HG03457 (cell line): ENCODE measurements around the gene KDM6B.

Experiments used
- ATAC-seq: cut with Tn5 transposase; IDR thresholded peaks from one replicate; pipeline ENCODE4 v1.9.1; 2021; ENCODE audit warnings: moderate number of reproducible peaks; ENCODE audit not compliant: unreplicated experiment

KDM6B gene

DNA sequence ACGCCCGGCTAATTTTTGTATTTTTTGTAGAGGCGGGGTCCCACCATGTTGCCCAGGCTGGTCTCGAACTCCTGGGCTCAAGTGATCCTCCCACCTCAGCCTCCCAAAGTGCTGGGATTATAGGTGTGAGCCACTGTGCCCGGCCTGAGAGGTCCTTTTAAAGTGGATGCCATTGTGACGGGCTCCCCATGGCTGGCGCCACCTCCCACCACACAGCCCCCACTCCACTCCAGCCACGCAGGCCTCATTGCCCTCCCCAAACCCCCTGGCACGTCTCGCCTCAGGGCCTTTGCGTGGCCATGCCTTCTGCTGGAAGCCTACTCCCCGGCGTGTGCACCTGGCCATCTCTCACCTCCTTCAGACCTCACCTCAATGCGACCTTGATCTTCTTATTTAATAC lies 11.9 kb upstream of the KDM6B start:
- no peak for ATAC-seq

DNA sequence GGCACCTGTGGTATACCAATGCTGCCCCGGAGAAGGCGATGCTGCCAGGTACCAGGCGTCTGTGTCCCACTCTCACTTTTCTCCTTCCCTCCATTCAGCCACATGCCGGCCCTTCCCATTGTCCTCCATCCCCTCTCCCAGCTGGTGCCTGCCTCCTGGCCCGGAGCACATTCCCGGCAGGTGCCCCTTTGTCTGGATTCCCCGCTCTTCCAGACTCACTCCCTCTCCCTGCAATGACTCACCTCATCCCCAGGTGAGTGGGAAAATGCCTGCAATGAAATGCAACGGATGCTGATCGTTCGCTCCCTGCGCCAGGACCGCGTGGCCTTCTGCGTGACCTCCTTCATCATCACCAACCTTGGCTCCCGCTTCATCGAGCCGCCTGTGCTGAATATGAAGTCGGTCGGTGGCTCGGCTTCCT lies 10.4 kb upstream of the KDM6B start:
- no peak for ATAC-seq

DNA sequence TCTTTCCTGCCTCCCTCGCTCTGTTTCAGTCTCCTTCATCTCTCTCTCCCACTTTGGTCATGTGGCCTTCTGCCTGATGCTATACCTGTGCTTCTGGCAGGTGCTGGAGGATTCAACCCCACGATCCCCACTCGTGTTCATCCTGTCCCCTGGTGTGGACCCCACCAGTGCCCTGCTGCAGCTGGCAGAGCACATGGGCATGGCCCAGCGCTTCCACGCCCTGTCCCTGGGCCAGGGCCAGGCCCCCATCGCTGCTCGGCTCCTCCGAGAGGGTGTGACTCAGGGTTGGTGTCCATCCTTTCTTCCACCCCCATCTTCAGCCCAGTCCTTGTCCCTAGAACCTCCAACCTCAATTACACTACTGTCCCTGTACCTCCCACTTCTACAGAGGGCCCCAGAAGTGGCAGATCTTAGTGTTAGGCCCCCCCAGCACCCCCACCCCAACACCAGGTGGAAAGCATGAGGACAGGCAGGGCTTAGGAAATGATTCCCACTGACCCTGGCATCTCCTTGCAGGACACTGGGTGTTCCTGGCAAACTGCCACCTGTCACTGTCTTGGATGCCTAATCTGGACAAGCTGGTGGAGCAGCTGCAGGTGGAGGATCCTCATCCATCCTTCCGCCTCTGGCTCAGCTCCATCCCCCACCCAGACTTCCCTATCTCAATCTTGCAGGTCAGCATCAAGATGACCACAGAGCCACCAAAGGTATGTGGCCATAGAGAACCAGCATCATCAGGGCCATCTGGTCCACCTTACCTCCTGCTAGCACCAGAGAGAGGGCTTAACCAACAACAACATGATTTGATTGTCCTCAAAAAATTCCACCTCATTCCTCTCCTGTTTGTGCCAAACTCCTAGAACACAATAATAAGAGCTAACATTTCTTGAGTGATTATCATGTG lies 9.7 kb upstream of the KDM6B start:
- ATAC-seq, result no peak

DNA sequence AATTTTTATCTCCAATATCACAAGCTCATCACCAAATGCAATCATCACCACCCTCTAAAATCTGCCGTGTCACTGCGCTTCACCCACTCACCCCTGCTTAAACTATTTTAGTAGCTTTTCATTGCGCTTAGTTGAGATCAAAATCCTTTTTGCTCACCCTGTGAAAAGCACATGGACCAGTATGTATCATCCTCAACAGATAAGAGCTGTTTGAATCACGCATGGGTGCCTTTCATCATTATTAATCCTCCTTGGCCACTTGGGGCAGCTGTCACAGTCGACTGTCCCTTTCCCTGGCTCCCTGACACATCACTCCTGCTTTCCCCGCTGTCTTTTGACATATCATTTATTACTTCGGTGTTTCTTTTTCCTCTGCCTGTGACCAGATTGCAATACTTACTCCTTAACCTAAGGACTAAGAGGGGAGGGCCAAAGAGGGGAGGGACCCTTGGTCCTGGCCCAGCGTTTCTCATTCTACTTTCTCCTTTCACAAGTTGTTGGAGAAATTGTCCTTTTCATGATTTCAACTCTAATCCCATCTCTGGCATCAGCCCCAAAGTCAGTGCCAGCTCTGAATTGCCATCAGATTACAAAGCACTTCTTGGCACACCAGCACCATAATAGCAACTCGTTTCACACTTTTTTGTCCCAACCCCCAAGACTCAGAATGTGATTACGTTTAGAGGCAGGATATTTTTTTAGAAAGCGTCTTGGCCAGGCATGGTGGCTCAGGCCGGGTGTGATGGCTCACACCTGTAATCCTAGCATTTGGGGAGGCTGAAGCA lies 8.6 kb upstream of the KDM6B start:
- no peak for ATAC-seq

DNA sequence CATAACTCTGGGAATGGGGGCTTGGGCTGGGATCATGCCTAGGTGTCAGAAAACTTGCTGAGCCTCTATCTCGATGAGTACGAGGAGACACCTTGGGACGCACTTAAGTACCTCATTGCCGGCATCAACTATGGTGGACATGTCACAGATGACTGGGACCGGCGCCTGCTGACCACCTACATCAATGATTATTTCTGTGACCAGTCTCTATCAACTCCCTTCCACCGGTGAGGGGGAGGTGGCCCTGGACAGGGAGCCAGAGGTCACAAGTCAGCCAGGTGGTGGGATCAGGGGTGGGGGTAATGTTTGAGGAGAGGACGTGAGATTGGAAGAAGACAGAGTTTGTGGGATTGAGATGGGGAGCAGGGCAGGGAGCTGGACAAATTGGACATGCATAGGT lies 3.4 kb upstream of the KDM6B start:
- ATAC-seq, result no peak

DNA sequence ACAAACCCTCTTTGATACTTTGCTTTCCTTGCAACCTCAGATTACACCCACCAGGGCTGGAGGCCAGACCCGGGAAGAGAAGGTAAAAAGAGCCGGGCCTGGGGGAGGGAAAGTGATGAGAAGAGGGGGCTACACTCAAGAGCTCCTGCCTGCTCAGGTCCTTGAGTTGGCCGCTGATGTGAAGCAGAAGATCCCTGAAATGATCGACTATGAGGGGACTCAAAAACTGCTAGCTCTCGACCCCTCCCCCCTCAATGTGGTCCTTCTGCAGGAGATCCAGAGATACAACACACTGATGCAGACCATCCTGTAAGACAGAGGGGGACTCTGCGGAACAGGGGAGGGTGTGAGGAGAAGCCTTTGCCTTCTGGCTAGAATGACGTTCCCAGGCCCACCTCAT lies 2.8 kb upstream of the KDM6B start:
- ATAC-seq, result no peak

DNA sequence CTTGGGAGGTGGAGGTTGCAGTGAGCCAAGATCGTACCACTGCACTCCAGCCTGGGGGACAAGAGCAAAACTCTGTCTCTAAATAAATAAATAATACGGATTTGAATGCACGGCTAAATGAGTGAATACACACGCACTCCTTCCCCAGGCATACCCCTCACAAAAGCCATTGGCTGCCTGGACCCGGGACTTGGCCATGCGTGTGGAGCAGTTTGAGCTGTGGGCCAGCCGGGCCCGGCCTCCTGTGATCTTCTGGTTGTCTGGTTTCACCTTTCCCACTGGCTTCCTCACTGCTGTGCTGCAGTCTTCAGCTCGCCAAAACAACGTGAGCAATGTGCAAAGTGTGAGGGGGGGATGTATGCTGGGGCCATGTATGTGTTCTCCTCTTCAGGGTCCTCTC lies 1.6 kb upstream of the KDM6B start:
- ATAC-seq, result no peak

DNA sequence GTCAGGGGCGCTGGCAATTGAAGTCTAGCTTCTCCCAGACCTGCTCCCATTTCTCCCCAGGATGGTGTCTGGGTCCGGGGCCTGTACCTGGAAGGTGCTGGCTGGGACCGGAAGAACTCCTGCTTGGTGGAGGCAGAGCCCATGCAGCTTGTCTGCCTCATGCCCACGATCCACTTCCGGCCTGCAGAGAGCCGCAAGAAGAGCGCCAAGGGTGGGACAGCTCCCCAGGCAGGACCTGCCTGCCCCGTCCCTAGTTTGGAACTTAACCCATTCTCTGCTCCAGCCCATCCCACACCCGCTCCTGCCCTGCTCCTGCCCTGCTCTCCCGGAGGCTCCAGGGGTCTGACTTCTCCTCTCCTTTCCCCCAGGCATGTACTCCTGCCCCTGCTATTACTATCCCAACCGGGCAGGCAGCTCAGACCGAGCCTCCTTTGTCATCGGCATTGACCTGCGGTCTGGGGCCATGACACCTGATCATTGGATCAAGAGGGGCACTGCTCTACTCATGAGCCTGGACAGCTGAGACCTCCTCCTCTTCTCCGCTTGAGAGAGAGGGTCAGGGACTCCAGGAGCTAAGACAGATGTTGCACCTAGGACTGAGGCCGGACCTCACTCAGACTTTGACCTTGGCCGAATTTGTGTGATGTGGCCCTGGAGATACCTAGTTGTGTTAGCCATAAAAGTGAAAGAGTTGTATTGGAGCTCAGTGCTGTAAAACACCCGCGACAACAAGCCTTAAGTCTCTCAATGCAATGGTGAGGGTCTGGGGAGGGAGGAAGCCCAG lies 814 bp upstream of the KDM6B start:
- ATAC-seq, result no peak

DNA sequence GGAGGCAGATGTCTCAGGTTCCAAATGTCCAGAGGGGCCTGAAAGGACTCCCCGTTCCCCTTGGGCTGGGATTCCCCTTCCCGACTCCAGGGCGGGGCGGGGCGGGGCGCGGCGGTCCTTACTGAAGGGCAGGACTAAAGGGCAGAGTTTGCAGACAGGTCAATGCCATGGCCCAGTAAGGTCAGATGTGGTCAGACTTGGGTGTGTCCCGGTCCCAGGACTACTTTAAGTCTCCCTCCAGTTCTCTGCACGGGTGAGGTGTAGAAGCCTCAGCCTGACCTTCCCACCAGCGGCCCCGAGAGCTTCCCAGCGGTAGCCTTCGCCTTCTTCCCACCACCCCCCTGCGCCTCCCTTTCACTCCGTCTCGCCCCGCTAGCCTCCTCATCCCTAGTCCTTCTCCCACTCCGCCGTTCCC lies 532 bp downstream of the KDM6B start:
- ATAC-seq, result no peak

DNA sequence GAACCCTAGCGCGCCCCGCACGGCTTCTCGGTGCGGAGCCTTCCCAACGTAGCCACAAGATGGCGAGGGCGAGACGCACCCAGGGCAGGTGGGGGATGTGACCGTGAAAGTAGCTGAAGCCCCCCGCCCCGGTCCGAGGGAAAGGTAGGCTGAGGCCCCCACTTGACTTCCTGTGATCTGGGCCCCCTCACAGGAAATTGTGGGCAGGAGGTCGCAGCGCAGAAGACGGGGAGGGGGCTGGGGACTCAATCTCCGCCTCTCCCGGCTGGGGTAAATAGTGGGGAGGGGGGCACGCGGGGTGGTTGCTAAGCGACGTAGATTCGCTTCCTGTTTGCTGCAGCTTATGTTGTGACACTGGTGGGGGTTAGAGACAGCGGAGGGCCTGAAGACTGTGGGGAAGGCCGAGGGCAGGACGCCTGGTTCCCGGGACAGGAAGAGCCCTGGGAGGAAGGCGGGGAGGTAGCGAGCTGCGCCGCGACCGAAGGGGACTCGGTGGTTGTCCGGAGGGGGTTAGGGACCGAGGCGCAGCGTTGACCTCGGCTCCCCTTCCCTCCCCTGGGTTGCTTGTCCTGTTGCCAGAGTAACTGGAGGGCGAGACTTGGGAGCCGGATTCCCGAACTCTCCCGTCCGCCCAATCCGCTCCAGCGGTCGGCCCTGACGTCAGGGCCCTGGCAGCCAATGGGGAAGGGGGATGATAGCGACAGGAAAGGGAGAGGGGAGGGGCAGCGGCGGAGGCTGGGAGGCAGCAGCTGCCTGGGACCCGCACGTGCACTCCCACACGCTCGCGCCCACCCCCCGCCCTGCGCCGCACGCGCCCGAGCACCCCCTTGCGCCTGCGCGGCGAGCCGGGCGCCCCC lies 1.2 kb downstream of the KDM6B start:
- ATAC-seq, result peak; percentile 38

DNA sequence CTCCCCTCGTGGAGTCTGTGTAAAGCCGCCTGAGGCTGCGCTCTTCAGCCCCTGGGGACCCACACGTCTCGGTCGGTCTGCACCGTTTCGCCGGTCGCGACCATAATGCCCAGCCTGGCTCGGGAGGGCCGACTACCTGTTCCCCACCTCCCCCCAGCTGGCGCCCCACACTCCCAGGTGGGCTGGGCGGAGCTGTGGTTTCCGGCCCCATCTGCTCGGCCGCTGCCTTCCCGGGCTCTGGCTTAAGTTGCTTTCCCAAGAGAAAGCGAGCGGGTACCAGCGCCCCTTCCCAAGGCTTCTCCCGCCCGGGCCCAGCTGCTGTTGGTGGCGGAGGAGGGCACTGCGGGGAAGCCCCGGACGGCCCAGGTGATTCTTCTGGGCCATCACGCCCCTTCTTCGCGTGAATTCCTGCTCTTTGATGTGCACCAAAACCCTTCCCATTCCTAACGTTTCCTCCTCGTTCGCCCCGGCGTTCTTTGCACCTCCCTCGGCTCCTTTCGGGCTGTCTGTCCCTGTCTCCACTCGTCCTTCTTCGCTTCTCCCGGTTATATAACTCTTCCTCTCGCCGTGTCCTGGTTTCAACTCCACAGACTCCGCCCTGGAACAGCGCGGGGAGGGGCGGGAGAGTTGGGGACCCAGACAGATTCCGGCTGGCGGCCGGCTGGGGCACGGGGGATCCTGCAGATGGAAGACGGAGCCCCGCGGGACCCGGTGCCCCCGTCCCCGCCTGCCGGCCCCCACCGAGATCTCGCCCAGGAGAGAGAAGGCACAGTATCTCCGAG lies 2.0 kb downstream of the KDM6B start:
- peak; percentile 17 for ATAC-seq

DNA sequence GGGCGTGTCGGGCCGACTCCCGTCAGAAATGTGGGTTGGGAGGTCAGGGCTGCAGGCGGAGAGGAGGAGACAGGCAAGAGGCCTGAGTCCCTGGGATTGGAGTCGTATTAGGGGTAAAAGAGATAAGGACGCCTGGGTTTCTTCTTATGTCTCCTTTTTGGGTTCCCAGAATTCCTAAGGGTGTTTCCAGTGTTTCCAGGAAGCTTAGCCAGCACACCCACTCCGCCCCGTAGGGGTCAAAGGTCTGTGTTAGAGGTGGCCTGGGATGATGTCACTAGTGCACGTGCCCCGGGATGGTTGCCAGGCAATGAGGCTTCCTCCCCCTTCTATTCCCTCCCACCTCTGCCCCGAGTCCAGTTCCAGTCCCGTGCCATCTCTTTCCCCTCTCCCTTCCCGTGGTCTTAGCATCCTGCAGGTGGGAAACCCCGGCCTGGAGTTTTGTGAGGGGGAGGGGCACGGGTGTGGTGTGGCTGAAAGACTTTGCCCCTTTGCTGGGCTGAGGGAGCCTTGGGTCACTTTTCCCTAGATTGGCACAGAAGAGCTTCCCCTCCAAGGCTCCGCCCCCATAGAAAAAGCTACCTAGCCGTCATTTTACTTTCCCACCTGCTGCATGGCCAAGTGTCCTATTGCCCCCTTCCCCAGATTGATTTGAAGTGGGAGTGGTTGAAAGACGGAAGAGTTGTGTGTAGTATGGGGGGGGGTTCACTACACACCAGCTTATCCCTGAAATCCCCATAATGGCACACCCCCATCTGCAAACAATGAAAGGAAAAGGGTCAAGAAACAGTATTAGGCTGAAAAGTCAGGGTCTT lies 2.8 kb downstream of the KDM6B start:
- ATAC-seq, result no peak

DNA sequence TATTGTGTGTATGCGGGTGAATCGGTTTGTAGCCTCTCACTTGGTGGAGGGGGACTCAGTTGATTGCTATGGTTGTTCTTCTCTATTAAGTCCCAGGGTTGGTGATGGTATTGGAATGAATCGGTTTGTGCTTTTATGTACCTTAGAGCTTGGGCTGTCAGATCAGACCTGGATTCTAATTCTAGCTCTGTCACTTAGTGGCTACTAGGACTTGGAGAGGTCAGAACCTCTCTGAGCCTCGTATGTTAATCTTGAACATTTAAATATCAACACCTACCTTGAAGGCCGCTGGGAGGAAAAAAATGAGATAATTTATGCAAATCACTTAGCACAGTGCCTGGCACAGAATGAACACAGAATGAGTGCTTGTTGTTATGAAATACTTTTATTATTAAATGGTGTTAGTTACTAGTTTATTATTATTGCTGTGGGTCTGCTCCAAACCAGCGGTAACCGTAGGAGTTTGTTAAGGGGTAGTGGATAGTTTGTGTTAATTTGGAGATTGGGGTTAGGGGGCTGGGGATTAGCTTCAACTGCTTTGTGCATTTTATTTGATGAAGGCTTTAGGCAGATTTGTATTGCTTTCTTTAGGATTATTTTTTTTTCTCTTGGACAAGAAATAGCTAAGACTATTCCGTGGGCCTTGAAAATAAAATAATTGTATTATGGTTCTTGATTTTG lies 3.5 kb downstream of the KDM6B start:
- no peak for ATAC-seq

DNA sequence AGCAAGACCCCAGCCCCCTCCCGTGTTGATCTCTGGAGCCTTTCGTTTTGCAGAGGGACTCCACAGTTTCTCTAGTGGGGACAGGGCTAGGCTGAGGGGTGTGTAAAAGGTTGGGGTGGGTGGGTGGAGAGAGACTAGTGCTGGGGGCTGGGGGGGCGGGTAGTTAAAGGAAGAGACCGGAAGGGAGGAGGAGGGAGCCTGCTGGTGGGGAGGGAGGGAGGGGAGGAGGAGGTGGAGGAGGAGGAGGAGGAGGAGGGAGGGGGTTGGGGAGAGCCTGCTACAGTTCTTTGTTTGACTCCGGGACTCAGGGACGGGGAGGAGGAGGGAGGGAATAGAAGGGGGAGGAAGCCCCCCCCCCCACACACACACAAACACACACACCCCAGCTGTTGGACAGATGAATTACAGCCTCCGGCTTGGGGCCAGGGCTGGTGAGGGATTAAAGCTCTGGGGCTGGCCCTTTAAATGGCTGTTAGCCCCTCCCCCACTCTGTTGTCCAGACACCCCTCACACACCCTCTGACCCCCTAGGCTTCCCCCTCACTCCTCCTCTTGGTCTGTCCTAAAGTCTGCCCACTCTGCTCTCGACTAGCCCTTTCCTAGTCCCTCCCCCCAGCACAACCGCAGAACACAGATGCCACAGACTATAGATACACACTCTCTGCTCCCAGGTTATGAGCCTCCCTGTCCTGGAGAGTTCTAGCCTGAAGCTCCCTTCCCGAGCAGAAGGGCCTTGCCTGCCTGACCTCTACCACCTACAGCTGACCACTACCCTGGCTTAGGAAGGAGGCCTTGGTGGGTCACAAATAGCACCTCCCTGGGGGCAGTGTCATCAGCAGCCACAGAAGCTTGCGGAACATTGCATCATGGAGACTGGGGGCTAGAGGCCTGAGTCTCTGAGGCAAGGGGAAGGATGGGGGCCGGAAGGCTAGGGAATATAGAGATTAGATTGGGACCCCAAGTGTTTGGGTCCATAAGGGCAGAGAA lies 4.4 kb downstream of the KDM6B start:
- ATAC-seq, result no peak

DNA sequence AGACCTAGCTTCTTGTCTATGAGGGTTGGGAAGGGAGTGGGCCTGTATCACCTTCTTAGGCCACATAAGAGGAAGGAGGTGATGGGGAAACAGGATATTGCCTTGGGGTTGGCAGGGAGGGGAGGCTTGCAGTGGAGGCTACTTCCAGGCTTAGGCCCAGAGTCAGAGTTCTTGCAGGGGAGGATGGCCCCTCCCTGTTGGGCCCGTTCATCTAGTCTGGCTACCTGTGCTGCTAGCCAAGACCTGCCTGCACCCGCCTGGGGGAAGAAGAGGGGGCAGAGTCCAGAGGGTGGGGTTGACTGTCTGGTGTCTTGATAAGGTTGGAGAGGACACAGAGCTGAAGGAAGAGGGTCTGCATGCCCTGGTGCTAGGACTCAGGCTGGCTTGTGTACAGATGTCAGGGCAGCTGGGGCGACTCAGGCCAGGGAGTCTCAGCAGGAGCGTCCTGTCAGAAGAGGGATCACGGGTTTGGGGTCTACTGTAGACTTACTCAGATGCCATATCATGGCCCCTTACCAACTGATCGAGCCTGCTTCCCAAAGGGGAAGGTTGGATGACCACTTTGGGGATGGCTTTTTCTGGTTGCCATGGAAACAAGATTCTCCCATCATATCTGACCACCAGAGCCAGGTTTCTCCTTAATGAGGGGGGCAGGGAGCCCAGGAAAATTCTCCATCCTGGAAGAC lies 5.3 kb downstream of the KDM6B start:
- ATAC-seq, result no peak

DNA sequence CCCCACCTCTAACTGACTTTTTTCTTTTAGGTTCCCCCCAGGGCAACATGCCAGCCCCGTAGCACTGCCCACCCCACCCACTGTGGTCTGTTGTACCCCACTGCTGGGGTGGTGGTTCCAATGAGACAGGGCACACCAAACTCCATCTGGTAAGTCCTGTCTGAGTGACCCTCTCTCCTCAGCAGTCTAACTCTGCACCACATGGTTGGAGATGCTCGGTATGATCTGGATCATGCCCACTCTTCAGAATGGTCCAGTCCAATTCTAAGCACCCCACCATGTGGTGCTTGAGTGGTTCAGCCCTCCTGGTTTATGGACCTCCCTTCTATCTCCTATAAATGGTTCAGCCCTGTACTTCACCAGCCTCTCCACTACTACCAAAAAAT lies 5.9 kb downstream of the KDM6B start:
- no peak for ATAC-seq

DNA sequence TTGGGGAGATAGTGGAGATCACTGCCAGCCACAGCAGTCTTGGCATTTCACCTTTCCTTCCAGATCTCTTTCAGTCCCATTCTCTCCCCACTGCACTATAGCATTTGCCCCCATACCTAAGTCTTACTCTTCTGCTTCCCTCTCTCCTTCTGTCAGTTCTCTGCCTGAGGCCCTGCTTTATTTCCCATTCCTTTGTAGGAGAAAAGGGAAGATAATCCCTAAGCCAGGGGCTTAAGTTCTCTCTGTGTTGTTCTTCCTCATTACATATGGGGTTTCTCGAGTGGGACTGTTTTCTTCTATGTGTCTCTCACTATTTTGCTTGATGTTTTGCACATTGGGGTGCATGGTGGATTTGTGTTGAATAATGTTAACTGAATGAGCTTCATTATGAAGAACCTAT lies 6.4 kb downstream of the KDM6B start:
- ATAC-seq, result no peak
